Activated CD4-positive, alpha-beta T cell treated with anti-CD3 and anti-CD28 coated beads, Interleukin-2, Interleukin-4, amounts not matched to agents 100 ng/mL and 50 ng/mL, durations not matched to agents 16 hours and 8 hours (primary cell): ENCODE data around the gene ZNF649.
A peak's percentile ranks its signal among the peaks of the same experiment; 100 is the strongest.
"Not testable (repeated sequence)": the region's sequence is repeated elsewhere in the genome, so short reads cannot be mapped to it uniquely, and the experiment has no call there.

Experiments
- DNase-seq: peaks from one replicate; pipeline ENCODE4 v3.0.0-alpha.2; 2020; ENCODE audit warnings: low spot score

The ZNF649 gene

DNA sequence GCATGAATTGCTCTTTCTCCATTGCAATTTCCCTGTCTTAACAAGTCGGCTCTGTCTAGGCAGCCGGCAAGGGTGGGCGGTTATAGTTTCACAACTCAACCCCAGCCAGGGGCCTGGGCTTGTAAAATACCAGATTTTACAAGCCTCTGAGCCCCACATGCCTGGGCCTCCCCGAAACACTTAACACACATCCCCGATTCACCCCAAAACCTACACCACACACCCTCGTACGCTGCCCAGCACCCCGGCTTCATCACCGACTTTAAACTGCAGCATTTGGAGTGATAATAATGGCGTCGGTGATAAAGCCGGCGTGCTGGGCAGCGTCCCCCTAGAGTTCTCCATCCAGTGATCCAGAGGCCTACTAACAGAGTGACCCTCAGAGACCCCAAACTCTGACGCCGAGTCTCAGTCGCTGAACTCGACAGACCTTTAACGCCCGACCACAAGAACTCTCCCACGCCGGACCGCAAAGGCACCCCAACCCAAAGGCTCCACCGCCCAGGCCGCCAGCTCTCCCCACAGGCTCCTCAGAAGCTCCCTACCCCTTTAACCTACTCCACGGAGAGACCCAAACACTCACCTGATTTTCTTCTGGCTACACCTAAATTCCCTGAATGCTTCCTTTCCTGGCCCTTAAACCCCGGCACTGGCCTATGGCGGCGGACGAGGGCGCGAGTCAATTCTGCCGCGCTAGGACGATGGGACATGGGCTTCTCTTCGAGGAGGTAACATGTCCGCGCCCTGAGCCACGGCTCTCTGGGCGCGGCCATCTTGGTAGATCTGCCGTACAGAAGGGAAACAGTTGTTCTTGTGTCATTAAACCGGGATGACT, at the start of gene ZNF649:
ZNF649 (minus strand) TSS at position 687 of the 835 bp plus-strand sequence. CDS start 4,910 bp downstream, outside the sequence.
- peak; percentile 79 for DNase-seq

GRCh38 chr19:51948975-51949374, 44.2 kb upstream of the ZNF649 start:
- DNase-seq, result no peak

GRCh38 chr19:51946602-51947001, 41.8 kb upstream of the ZNF649 start:
- DNase-seq, result no peak

DNA sequence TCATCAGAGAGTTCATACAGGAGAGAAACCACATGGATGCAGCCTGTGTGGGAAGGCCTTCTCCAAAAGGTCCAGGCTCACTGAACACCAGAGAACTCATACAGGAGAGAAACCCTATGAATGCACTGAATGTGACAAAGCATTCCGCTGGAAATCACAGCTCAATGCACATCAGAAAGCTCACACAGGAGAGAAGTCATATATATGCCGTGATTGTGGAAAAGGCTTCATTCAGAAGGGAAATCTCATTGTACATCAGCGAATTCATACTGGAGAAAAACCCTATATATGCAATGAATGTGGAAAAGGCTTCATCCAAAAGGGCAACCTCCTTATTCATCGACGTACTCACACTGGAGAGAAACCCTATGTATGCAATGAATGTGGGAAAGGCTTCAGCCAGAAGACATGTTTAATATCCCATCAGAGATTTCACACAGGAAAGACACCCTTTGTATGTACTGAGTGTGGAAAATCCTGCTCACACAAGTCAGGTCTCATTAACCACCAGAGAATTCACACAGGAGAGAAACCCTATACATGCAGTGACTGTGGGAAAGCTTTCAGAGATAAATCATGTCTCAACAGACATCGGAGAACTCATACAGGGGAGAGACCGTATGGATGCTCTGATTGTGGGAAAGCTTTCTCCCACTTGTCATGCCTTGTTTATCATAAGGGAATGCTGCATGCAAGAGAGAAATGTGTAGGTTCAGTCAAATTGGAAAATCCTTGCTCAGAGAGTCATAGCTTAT, 40.2 kb upstream of the ZNF649 start:
- DNase-seq, result no peak

DNA sequence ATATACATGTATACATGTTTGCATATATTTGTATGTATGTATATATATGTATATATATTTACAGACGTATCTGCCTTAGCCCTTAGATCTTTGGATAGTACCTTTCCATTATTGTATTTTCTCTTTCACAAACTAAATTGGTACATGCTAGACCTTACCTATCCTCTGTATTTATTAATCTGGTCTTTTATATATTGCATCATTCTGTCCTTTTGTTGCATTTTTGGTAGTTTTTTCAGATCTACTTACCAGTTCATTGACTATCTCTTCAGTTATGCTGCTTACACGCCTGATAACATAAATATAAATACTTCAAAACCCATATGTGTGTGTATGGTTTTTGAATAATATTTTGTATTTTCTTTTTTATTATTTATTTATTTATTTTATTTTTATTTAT, 34.1 kb upstream of the ZNF649 start:
- no peak for DNase-seq

DNA sequence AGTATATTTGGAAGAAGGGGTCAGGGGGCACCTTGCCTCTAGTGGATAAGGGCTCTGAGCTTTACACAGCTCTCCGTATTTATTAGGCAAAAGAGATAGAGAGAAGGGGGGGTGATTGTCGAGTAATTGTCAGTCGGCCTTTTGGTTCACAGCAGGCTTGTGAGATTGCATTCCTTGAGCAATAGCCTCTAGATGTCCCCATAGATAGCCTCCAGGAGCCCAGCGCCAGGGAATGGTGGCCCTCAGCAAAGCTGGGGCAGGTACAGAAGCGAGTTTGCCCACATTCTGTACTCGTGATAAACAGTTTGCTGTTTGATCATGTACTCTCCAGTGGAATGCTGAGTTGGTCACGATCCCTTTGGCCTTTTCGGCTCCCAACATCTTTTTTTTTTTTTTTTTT, 27.1 kb upstream of the ZNF649 start:
- no peak for DNase-seq

- no peak for DNase-seq
Measured at GRCh38 chr19:51927859-51928258, 23.0 kb upstream of the ZNF649 start.

- peak; percentile 85 for DNase-seq
Measured at GRCh38 chr19:51926784-51927741, 22.2 kb upstream of the ZNF649 start, which contains the start of gene ZNF613. Gene ZNF613 (plus strand): TSS chr19:51927472. CDS start chr19:51936221, 8,749 bp downstream.

GRCh38 chr19:51926426-51926783, 21.6 kb upstream of the ZNF649 start:
- DNase-seq, result no peak

DNA sequence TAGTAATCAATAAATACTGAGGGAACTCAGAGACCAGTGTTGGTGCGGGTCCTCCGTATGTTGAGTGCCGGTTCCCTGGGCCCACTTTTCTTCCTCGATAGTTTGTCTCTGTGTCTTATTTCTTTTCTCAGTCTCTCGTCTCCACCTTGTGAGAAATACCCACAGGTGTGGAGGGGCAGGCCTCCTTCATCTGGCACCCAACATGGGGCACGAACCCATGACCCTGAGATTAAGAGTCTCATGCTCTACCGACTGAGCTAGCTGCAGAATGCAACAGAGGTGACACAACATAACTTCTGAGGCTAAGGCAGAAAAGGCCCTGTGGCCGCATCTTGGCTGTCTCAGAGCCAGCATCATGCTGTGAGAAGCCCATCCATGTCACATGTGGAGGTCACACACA, 17.1 kb upstream of the ZNF649 start:
- DNase-seq, result no peak

- DNase-seq, result no peak
Measured at GRCh38 chr19:51919606-51920005, 14.8 kb upstream of the ZNF649 start.

- no peak for DNase-seq
Measured at GRCh38 chr19:51916167-51916566, 11.3 kb upstream of the ZNF649 start.

DNA sequence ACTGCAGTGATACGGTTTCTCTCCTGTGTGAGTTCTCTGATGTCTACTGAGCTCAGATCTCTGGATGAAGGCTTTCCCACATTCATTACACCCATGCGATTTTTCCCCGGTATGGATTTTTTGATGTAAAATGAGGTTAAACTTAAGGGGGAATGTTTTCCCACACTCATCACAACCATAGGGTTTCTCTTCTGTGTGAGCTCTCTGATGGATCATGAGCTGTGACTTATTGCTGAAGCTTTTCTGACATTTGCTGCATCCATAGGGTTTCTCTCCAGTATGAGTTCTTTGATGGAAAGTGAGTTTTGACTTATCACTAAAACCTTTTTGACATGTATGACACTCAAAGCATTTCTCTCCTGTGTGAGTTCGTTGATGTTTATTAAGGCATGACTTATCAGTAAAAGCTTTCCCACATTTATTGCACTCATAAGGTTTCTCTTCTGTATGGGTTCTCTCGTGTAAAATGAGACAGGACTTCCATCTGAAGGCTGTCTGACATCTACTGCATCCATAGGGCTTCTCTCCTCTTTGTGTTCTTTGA, 10.6 kb upstream of the ZNF649 start:
- DNase-seq, result no peak

DNA sequence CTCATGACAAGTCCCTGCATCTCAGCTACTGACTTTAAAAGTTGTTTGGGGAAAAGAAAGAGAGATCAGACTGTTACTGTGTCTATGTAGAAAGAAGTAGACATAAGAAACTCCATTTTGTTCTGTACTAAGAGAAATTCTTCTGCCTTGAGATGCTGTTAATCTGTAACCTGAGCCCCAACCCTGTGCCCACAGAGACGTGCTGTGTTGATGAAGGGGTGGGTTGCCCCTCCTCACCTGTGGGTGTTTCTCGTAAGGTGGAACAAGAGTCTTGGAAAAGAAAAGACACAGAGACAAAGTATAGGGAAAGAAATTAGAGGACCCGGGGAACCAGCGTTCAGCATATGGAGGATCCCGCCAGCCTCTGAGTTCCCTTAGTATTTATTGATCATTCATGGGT, 3.2 kb upstream of the ZNF649 start:
- not testable (repeated sequence) for DNase-seq

GRCh38 chr19:51906108-51906507, 1.3 kb upstream of the ZNF649 start:
- not testable (repeated sequence) for DNase-seq

- DNase-seq, result not testable (repeated sequence)
Measured at GRCh38 chr19:51905639-51906038, 822 bp upstream of the ZNF649 start.

GRCh38 chr19:51905206-51905605, 389 bp upstream of the ZNF649 start:
- DNase-seq, result no peak

GRCh38 chr19:51903192-51903591, 1.6 kb downstream of the ZNF649 start:
- DNase-seq, result no peak

DNA sequence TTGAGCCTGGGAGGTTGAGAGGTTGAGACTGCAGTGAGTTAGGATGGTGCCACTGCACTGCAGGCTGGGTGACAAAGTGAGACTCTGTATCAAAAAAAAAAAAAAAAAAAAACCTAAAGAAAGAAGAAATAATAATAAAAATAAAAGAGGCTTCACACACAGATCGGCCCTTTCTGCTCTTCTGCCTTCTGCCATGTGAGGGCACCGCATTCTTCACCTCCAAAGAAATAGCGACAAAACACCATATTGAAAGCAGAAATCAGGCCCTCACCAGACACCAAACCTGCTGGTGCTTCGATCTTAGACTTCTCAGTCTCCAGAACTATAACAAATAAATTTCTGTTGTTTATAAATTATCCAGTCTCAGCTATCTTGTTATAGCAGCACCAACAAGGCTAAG, 3.0 kb downstream of the ZNF649 start:
- DNase-seq, result no peak

DNA sequence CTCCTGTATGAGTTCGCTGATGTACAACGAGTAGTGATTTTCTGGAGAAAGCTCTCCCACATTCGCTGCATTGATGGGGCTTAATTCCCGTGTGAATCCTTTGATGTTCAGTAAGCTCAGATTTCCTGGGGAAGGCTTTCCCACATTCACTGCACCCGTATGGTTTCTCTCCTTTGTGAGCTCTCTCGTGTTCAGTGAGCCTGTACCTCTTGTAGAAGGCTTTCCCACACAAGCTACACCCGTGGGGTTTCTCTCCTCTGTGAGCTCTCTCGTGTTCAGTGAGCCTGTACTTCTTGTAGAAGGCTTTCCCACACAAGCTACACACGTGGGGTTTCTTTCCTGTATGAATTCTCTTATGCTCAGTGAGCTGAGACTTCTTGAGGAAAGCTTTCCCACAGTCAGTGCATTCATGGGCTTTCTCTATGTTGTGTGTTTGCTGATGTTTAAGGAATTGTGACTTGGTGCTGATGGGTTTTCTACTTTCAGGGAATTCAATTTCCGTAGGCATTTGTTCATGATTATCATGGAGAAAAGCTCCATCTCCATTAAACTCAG, 13.5 kb downstream of the ZNF649 start:
- DNase-seq, result no peak

DNA sequence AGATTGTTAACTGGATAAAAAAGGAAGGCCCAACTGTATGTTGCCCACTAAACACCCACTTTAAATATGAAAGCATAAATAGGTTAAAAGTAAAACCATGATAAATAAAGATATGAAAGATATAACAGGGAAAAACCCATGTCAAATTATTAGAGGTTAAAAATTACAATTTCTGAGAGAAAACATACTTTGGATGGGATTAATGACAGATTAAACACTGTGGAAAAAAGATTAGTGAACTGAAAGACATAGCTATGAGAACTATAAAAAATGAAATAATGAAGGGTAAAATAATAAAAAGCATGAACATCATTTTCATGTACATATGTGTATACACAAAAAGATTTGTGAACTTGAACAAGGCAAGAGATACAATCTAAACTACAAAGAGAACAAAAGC, 14.9 kb downstream of the ZNF649 start:
- no peak for DNase-seq
